ENCODE data around the gene SUN1.

DNA sequence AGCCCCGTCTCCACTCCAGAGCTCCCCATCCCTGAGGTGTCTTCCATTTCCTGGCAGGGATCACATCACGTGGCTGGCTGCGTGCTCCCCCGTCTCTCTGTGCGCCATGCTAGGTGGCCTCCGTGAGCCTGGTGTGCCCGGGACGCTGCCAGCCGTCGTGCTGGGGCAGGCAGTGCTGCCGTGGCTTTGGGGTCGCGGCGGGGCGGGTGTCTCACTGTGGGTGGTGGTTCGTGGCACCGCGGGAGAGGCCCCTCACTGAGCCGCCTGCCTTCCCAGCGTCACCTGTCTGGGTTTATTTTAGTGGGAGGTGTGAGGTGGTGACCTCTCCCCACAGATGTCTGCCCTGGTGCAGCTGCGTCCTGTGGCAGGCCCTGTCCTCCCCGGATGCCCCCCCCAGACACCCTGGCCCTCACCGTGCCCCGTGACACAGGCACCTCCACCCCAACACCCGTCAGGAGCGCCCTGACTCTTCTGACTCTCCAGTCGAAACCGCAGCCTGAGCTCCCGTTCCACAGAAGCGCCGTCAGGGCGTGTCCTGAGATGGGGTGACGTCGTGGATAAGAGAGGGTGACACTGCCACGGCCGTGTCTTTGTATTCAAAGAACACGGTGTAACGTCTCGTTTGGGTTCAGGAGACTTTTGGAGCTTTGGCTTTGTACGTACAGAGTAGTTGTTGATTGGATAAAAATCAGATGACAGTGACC lies 62.0 kb downstream of the SUN1 start:
- TF ChIP-seq, protein P1, sequence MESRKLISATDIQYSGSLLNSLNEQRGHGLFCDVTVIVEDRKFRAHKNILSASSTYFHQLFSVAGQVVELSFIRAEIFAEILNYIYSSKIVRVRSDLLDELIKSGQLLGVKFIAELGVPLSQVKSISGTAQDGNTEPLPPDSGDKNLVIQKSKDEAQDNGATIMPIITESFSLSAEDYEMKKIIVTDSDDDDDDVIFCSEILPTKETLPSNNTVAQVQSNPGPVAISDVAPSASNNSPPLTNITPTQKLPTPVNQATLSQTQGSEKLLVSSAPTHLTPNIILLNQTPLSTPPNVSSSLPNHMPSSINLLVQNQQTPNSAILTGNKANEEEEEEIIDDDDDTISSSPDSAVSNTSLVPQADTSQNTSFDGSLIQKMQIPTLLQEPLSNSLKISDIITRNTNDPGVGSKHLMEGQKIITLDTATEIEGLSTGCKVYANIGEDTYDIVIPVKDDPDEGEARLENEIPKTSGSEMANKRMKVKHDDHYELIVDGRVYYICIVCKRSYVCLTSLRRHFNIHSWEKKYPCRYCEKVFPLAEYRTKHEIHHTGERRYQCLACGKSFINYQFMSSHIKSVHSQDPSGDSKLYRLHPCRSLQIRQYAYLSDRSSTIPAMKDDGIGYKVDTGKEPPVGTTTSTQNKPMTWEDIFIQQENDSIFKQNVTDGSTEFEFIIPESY (IDR thresholded peaks at IDR 0.05): no peak
- TF ChIP-seq EGR1 (IDR thresholded peaks at IDR 0.05; ENCODE audit: low read depth in 2 of 2): no peak
- TF ChIP-seq, protein P2, sequence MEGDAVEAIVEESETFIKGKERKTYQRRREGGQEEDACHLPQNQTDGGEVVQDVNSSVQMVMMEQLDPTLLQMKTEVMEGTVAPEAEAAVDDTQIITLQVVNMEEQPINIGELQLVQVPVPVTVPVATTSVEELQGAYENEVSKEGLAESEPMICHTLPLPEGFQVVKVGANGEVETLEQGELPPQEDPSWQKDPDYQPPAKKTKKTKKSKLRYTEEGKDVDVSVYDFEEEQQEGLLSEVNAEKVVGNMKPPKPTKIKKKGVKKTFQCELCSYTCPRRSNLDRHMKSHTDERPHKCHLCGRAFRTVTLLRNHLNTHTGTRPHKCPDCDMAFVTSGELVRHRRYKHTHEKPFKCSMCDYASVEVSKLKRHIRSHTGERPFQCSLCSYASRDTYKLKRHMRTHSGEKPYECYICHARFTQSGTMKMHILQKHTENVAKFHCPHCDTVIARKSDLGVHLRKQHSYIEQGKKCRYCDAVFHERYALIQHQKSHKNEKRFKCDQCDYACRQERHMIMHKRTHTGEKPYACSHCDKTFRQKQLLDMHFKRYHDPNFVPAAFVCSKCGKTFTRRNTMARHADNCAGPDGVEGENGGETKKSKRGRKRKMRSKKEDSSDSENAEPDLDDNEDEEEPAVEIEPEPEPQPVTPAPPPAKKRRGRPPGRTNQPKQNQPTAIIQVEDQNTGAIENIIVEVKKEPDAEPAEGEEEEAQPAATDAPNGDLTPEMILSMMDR (IDR thresholded peaks at IDR 0.05; ENCODE audit: low read depth, low read length, missing input control): no peak
- TF ChIP-seq, protein P3, sequence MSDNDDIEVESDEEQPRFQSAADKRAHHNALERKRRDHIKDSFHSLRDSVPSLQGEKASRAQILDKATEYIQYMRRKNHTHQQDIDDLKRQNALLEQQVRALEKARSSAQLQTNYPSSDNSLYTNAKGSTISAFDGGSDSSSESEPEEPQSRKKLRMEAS (IDR thresholded peaks at IDR 0.05): no peak
- no peak for TF ChIP-seq RAD21 (IDR thresholded peaks at IDR 0.05)
- no peak for TF ChIP-seq TAF1 (conservative IDR thresholded peaks at IDR 0.05)
